Subcutaneous adipose tissue (tissue), 4 donors: ENCODE measurements around the gene MOV10. TPM values are rescaled to one million over a fixed set of nuclear protein-coding genes. Genes with fewer than 3 reads are reported as not detected.

Experiments
- total RNA-seq, 4 donors: library from RNA; depleted of rRNA; stranded (reverse); fragments of >200 nt; gene quantifications; one replicate each; pipeline ENCODE4 v1.1.0, GENCODE V29; 2016
- TF ChIP-seq, protein P1 (sequence below): fragments of 450-650 bp; IDR thresholded peaks from one replicate; pipeline ENCODE4 v1.5.1; 2016; ENCODE audit warnings: low read depth, mild to moderate bottlenecking, control low read depth, antibody characterized with exemption, moderate library complexity

The MOV10 gene
- total RNA-seq, 4 donors from 2014 or later: 11.6 to 51.6 (median 21.7) TPM

DNA sequence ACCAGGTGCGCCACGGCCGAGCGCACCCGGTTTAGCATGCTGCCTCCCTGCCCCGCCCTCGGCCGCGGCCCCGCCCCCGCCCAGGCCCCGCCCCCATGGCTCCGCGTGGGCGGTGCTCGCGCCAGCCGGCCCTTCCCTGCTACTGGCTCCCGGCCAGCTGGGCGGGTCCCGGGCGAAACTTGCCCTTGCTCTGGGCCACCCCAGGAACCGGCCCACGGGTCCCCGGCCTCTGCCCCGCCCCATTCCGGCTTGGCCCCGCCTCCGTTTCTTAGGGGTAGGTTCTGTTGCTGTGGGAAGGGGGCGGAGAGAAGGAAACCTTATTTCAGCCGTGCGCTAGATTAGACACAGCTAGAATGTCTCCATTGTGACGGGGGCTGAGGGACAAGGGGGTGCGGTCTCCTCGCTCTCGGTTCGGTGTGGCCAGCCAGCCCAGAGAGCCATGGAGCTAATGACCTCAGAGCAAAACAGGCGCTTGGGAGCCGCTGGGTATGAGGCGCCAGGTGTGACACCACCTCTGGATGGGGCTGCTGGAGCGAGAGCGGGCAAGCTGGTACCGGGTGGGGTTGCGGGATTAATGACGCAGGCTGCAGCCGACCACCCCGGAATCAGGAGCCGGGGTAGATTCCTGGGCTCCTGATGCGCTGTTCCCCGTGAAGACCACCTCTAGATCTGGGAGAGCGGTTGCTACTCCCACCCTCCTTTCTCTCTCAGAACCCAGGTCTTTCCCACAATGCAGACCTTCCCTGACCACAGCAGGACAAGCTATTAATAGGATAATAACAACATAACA, 41.0 kb downstream of the MOV10 start, which contains the start of gene PPM1J:
Gene PPM1J (minus strand): TSS at position 69 of the 790 bp plus-strand sequence. CDS start 31 bp downstream, at position 38.
- TF ChIP-seq, protein P1, sequence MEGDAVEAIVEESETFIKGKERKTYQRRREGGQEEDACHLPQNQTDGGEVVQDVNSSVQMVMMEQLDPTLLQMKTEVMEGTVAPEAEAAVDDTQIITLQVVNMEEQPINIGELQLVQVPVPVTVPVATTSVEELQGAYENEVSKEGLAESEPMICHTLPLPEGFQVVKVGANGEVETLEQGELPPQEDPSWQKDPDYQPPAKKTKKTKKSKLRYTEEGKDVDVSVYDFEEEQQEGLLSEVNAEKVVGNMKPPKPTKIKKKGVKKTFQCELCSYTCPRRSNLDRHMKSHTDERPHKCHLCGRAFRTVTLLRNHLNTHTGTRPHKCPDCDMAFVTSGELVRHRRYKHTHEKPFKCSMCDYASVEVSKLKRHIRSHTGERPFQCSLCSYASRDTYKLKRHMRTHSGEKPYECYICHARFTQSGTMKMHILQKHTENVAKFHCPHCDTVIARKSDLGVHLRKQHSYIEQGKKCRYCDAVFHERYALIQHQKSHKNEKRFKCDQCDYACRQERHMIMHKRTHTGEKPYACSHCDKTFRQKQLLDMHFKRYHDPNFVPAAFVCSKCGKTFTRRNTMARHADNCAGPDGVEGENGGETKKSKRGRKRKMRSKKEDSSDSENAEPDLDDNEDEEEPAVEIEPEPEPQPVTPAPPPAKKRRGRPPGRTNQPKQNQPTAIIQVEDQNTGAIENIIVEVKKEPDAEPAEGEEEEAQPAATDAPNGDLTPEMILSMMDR: no peak

DNA sequence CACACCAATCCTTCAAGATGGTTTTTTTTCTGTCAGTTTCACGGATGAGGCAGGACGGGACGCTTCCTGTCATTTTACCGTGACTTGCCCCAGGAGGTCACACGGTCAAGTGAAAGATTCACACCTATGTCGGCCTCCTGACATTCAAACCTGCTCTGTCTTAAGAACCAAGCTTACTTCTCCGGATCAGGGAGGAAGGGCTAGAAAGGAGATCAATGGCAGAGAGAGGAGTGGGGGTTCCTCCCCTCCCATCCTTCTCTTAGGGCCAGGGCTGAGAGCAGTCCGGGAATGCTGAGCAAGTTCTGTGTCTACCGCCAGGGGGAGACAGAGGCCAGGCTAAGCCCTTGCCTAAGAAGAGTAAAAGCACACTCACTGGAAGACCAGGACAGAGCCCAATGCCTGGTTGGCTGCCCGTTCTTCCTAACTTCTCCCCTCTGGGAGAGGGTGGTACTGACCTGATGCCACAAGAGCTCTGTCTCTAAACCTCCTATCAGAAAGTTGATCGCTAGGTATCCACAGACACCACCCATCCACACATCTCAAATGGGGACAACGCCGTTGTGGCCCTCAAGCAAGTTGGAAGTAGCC, 41.8 kb downstream of the MOV10 start:
- TF ChIP-seq, protein P1: no peak

DNA sequence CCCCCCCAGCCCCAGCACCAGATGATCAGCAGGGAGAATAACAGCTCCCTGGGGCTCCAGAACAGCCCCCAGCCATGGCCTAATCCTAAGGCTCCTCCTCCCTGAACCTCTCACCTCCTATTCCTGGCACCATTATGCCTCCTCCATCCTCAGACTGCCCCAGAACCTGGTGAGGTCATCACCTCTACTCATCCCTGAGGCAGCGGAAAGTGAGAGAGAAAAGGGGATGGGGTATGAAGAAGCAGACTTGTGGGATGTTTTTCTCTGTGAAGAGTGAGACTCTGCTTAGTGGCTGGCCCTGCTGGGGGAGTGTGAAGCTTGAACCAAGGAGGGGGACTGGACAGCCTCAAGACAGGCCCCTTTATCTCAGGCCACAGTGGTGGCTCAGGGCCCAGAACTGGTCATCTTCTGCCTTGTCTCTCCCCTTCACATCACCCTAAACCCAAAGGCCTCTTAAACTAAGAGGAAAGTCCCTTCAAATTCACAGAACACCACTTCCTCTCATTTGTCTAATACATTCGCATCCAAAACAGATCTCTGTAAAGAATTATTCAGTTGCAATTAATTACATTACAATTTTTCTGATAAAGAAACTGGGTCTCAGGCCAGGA, 42.9 kb downstream of the MOV10 start:
- TF ChIP-seq, protein P1: no peak

DNA sequence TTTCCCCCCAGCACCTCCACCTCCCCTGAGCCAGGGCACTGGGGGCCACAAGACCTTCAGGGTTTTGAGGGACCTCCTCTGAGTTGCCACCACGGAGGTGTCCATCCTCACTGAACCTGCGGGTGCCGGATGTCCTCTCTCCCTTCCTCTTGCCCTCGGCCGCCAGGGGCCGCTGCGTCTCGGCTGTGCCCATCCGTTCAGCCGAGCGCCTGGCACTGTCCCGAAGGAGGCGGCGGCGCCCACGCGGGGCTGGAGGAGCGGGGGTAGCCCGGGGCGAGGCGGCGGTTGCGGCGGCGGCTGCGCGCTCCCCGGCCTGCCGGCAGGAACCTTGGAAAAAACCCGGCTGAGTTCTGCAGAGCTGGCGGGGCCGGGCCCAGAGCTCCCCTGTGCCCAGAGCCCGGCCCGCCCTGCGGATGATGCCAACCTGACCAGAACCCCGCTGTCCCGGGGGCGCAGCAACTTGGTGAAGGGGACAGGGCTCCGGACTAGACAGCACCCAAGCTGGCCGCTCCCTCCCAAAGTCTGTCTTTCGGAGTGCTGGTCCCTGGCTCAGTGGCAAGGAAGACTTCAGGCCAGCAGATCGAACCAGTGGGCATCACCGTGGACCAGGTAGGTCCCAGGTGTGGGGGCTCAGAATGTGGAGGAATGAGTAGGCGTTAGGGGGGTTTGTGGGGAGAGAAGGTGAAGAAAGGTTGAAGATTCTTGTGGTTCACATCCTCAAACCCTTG, 44.4 kb downstream of the MOV10 start:
- TF ChIP-seq, protein P1: no peak

DNA sequence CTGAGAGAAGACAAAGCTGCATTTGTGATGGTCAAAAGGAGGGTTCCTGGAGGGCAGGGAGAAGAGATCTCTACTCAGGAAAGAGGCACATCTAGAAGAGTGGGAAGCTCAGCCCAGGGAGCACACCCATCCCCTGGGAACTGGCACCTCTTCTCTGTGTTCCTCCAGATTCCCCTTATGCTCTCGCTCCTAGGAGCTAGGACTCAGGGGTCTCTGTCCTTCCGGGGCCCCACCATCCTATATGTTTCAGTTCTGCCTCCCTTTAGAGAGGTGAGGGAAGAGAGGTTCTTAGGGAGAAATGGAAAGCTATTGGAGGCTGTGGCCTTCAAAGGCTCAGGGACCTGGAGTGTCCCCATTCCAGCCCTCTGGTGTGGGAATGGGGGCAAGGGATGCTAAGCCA, 45.2 kb downstream of the MOV10 start:
- TF ChIP-seq, protein P1: no peak

DNA sequence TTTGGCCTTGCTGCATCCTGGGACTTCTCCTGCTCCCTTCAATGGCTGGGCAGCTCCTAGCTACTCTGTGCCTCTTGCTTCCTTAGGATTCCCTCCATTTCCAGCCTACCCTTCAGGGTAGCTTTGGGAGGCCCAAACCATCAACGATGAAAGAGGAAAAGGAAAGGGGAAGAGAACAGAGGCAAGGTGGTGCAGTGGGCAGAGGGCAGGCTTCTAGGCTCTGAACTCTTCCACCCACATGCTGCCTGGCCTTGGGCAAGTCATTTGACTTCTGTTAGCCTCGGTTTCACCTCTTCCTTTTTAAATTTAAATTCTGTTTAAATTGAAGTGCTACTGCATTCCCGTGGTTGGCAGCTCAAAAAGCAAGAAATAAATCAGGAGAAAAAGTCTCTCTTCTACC, 46.3 kb downstream of the MOV10 start:
- TF ChIP-seq, protein P1: no peak
